ENCODE data around the gene IL27RA. TPM values are rescaled to one million over a fixed set of nuclear protein-coding genes. Genes with fewer than 3 reads are reported as not detected.

The IL27RA gene
- polyA plus RNA-seq, 1 donor from 2014 or later: 1.0 TPM

DNA sequence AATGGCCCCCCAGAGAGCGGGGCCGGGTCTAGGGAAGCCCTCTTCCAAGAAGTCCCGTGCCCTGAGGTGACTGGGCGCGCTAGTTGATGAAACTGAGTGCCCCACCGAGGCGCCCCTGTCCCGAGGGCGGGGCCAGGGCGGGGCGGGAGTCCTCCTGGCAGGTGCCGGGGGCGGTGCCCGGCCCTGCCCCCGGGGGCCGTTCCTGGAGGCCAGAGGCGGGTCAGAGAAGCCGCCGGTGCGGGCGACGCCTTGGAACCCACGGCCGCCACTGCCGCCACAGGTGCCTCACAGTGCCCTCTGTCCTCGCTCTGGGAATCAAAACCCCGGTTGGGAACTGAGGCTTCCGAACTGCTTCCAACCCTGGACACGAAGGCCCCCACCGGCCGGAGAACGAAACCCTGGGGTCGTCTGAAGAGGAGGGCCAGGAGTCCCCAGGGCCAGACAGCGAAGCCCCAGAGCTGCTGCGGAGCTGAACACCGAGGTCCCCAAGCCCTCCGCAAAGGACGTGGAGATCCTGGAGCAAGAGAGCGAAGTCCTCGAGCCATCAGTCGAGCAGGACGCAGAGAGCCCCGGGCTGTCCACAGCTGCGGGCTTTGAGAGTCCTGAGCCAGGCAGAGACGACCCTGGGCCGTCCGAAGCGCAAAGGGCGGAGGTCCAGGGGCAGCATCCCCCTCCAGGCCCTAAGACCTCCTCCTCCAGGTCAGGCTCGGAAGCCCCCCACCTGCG is 41.1 kb downstream of the IL27RA start, which contains the start of gene MISP3:
TSS of gene MISP3 (plus strand) at position 252 of the 726 bp plus-strand sequence. CDS start 524 bp downstream, outside the sequence.
- H2AFZ ChIP-seq (ENCODE audit: low read depth, low read length): peak within 1 kb of the TSS; percentile 60
- TF ChIP-seq SMC3 (conservative IDR thresholded peaks at IDR 0.05; ENCODE audit: poor library complexity): no peak
- TF ChIP-seq MXI1 (conservative IDR thresholded peaks at IDR 0.05; ENCODE audit: poor library complexity, severe bottlenecking): no peak
- TF ChIP-seq EZH2 (IDR thresholded peaks at IDR 0.05; ENCODE audit: borderline replicate concordance, insufficient read depth, low read length, poor library complexity, severe bottlenecking): no peak
- TF ChIP-seq POLR2AphosphoS5 (IDR thresholded peaks at IDR 0.05): no peak
- TF ChIP-seq, protein P1, sequence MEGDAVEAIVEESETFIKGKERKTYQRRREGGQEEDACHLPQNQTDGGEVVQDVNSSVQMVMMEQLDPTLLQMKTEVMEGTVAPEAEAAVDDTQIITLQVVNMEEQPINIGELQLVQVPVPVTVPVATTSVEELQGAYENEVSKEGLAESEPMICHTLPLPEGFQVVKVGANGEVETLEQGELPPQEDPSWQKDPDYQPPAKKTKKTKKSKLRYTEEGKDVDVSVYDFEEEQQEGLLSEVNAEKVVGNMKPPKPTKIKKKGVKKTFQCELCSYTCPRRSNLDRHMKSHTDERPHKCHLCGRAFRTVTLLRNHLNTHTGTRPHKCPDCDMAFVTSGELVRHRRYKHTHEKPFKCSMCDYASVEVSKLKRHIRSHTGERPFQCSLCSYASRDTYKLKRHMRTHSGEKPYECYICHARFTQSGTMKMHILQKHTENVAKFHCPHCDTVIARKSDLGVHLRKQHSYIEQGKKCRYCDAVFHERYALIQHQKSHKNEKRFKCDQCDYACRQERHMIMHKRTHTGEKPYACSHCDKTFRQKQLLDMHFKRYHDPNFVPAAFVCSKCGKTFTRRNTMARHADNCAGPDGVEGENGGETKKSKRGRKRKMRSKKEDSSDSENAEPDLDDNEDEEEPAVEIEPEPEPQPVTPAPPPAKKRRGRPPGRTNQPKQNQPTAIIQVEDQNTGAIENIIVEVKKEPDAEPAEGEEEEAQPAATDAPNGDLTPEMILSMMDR (IDR thresholded peaks at IDR 0.05; ENCODE audit: poor library complexity, severe bottlenecking): no peak
- no peak for TF ChIP-seq TAF1 (IDR thresholded peaks at IDR 0.05; ENCODE audit: low read depth)
- no peak for TF ChIP-seq RAD21 (conservative IDR thresholded peaks at IDR 0.05)
- no peak for TF ChIP-seq EP300 (conservative IDR thresholded peaks at IDR 0.05; ENCODE audit: poor library complexity, severe bottlenecking)
- TF ChIP-seq, protein P2, sequence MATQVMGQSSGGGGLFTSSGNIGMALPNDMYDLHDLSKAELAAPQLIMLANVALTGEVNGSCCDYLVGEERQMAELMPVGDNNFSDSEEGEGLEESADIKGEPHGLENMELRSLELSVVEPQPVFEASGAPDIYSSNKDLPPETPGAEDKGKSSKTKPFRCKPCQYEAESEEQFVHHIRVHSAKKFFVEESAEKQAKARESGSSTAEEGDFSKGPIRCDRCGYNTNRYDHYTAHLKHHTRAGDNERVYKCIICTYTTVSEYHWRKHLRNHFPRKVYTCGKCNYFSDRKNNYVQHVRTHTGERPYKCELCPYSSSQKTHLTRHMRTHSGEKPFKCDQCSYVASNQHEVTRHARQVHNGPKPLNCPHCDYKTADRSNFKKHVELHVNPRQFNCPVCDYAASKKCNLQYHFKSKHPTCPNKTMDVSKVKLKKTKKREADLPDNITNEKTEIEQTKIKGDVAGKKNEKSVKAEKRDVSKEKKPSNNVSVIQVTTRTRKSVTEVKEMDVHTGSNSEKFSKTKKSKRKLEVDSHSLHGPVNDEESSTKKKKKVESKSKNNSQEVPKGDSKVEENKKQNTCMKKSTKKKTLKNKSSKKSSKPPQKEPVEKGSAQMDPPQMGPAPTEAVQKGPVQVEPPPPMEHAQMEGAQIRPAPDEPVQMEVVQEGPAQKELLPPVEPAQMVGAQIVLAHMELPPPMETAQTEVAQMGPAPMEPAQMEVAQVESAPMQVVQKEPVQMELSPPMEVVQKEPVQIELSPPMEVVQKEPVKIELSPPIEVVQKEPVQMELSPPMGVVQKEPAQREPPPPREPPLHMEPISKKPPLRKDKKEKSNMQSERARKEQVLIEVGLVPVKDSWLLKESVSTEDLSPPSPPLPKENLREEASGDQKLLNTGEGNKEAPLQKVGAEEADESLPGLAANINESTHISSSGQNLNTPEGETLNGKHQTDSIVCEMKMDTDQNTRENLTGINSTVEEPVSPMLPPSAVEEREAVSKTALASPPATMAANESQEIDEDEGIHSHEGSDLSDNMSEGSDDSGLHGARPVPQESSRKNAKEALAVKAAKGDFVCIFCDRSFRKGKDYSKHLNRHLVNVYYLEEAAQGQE (IDR thresholded peaks at IDR 0.05; ENCODE audit: borderline replicate concordance): no peak
- H3K9me2 ChIP-seq (ENCODE audit: insufficient read depth, low read length): no peaks in the 10 kb centered on the region
- H3K27me3 ChIP-seq (ENCODE audit: insufficient read depth, low read depth, low read length): peaks cover 15% of the 10 kb centered on the region
- H3K9ac ChIP-seq (ENCODE audit: low read length): peak within 1 kb of the TSS; percentile 69
- no peaks in the 10 kb centered on the region for H3K9me3 ChIP-seq (ENCODE audit: low read length)
- H3K79me2 ChIP-seq (replicated peaks; ENCODE audit: insufficient read depth, low read length): no peaks in the 10 kb centered on the region
- peak within 1 kb of the TSS; percentile 53 for H3K27ac ChIP-seq (ENCODE audit: low read length)
- H3K4me3 ChIP-seq (ENCODE audit: low read length): peak within 1 kb of the TSS; percentile 87
- H3F3A ChIP-seq (ENCODE audit: insufficient read depth, low read length, poor library complexity, severe bottlenecking): no peaks in the 10 kb centered on the region
- H3K36me3 ChIP-seq (ENCODE audit: insufficient read depth, low read length): no peaks in the 10 kb centered on the region
- H3K4me2 ChIP-seq (ENCODE audit: low read length): no peak within 1 kb of the TSS
- H4K20me1 ChIP-seq (ENCODE audit: insufficient read depth): no peaks in the 10 kb centered on the region

DNA sequence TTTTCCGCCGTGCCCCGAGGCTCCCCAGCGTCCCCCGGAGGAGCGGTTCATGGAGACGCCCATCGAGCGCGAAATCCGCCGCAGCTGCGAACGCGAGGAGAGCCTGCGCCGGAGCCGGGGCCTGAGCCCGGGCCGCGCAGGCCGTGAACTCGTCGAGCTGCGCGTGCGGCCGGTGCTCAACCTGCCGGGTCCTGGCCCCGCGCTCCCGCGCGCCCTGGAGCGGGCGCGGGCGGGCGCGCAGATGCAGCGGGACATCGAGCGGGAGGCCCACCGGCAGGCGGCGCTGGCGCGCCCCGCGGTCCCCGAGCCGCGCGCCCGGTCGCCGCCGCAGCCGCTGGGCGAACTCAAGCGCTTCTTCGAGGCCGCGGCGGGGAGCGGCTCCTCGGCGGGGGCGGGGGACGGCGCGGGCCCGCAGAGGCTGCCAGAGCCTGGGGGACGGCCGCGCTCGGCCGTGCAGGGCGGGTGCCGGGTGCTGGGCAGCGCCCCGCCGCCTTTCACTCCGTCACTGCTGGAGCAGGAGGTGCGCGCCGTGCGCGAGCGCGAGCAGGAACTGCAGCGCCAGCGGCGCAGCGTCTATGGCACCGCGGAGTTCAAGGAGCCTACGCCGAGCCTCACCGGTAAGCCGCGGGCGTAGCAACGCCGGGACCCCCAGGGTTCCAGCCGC is 41.8 kb downstream of the IL27RA start:
- Histone ChIP-seq H3K9me2 (ENCODE audit: insufficient read depth, low read length) (no peaks in the 10 kb centered on the region), H3K9ac (ENCODE audit: low read length) (peak overlapping the region; percentile 69), H3K4me2 (ENCODE audit: low read length) (peak overlapping the region; percentile 84), H3K36me3 (ENCODE audit: insufficient read depth, low read length) (no peaks in the 10 kb centered on the region), H2AFZ (ENCODE audit: low read depth, low read length) (peak overlapping the region; percentile 60), H3K79me2 (replicated peaks; ENCODE audit: insufficient read depth, low read length) (no peaks in the 10 kb centered on the region), H4K20me1 (ENCODE audit: insufficient read depth) (no peaks in the 10 kb centered on the region), H3K9me3 (ENCODE audit: low read length) (no peaks in the 10 kb centered on the region), H3F3A (ENCODE audit: insufficient read depth, low read length, poor library complexity, severe bottlenecking) (no peaks in the 10 kb centered on the region), H3K27me3 (ENCODE audit: insufficient read depth, low read depth, low read length) (peaks cover 15% of the 10 kb centered on the region), H3K4me3 (ENCODE audit: low read length) (peak overlapping the region; percentile 87), H3K27ac (ENCODE audit: low read length) (peak overlapping the region; percentile 53)
- peak; percentile 65 for TF ChIP-seq SMC3 (conservative IDR thresholded peaks at IDR 0.05; ENCODE audit: poor library complexity)
- TF ChIP-seq POLR2AphosphoS5 (IDR thresholded peaks at IDR 0.05): peak; percentile 22
- peak; percentile 69 for TF ChIP-seq MXI1 (conservative IDR thresholded peaks at IDR 0.05; ENCODE audit: poor library complexity, severe bottlenecking)
- TF ChIP-seq, protein P1 (IDR thresholded peaks at IDR 0.05; ENCODE audit: poor library complexity, severe bottlenecking): peak; percentile 84
- TF ChIP-seq, protein P2 (IDR thresholded peaks at IDR 0.05; ENCODE audit: borderline replicate concordance): peak; percentile 16
- TF ChIP-seq EP300 (conservative IDR thresholded peaks at IDR 0.05; ENCODE audit: poor library complexity, severe bottlenecking): no peak
- TF ChIP-seq TAF1 (IDR thresholded peaks at IDR 0.05; ENCODE audit: low read depth): peak; percentile 36
- no peak for TF ChIP-seq EZH2 (IDR thresholded peaks at IDR 0.05; ENCODE audit: borderline replicate concordance, insufficient read depth, low read length, poor library complexity, severe bottlenecking)
- no peak for TF ChIP-seq RAD21 (conservative IDR thresholded peaks at IDR 0.05)
